Heart left ventricle (tissue), 13 donors: ENCODE data around the gene LPAR3.

Source experiments
- CTCF ChIP-seq, 12 donors: fragments of 200-600 bp; sonication (generic) in 4 of 12; IDR thresholded peaks; one replicate each; pipeline versions ENCODE4 v1.5.0 to v1.8.0; 2018 to 2022; ENCODE audit warnings: antibody characterized with exemption in 12 of 12, mild to moderate bottlenecking in 5 of 12
- POLR2A ChIP-seq, 2 donors: fragments of 450-650 bp; IDR thresholded peaks; one replicate each; pipeline ENCODE4 v1.6.1; 2017; ENCODE audit warnings: antibody characterized with exemption in 2 of 2, mild to moderate bottlenecking in 2 of 2, moderate library complexity in 2 of 2
- donor health status: ischemic (EF 13 %, LVEDD 7.1; RV severe dilation, severe dysfunction).
- donor health status: DM: no; HTN: yes; CAD: no.
- donor health status: DM: no; HTN: no; CAD: no.
- donor health status: ischemic (EF 25% LVEDD 6.9; RV normal size, moderate dysfunction).
- donor health status: ischemic (EF 25% LVEDD 5.7; RV mildly dilated, moderate dysfunction).
- donor health status: ischemic (EF 35%, LVEDD 5.7; RV mildly dilated, moderate dysfunction).
- donor health status: nonischemic (EF 11% LVEDD 7.7; RV severe dilation, severe dysfunction).
- donor health status: DM: yes; HTN: yes; CAD: no.
- donor health status: PGD.
- donor health status: ischemic (EF 29% LVEDD 5.4; RV normal size, mild dysfunction).
- donor health status: nonischemic (EF 23%, LVEDD 6.1; RV moderate dilation, normal function).

GRCh38 chr1:84768634-84769033 lies 124.4 kb downstream of the LPAR3 start:
- TF ChIP-seq CTCF (IDR thresholded peaks at IDR 0.05) (no peak), POLR2A (IDR thresholded peaks at IDR 0.05) (no peak)
